Liver (tissue), 9 donors: ENCODE measurements around the gene RNF133. TPM values are rescaled to one million over a fixed set of nuclear protein-coding genes. Genes with fewer than 3 reads are reported as not detected.
"Not testable (repeated sequence)": the region's sequence is repeated elsewhere in the genome, so short reads cannot be mapped to it uniquely, and the experiment has no call there.

Source experiments
- DNase-seq: peaks from one replicate; pipeline ENCODE4 v3.0.0-alpha.2; 2017; ENCODE audit warnings: low spot score
- H3K27ac ChIP-seq, 2 donors: one replicate each; pipeline ENCODE4 v1.7.0; 2013; ENCODE audit warnings: inconsistent platforms in 2 of 2, low read length in 2 of 2, control low read depth in 1 of 2, low read depth in 1 of 2, mild to moderate bottlenecking in 1 of 2
- H3K27me3 ChIP-seq, 4 donors: one replicate each; pipeline versions ENCODE4 v1.6.1 to v1.7.0; 2013; ENCODE audit warnings: low read length in 3 of 4, inconsistent platforms in 1 of 4, mild to moderate bottlenecking in 1 of 4, moderate library complexity in 1 of 4; ENCODE audit not compliant: control insufficient read depth in 4 of 4, insufficient read depth in 4 of 4
- H3K36me3 ChIP-seq, 4 donors: one replicate each; pipeline versions ENCODE4 v1.6.1 to v1.7.0; 2013; ENCODE audit warnings: low read length in 3 of 4, mild to moderate bottlenecking in 3 of 4, low read depth in 1 of 4, moderate library complexity in 1 of 4; ENCODE audit not compliant: control insufficient read depth in 4 of 4, insufficient read depth in 3 of 4
- H3K4me1 ChIP-seq, 4 donors: one replicate each; pipeline versions ENCODE4 v1.6.1 to v1.7.0; 2013; ENCODE audit warnings: low read length in 3 of 4, mild to moderate bottlenecking in 3 of 4, moderate library complexity in 1 of 4; ENCODE audit not compliant: control insufficient read depth in 4 of 4, insufficient read depth in 4 of 4
- H3K4me3 ChIP-seq, 3 donors: one replicate each; pipeline versions ENCODE4 v1.6.1 to v1.7.0; 2013; ENCODE audit warnings: low read length in 3 of 3, control low read depth in 1 of 3, low read depth in 1 of 3, mild to moderate bottlenecking in 1 of 3
- H3K9ac ChIP-seq, 2 donors: one replicate each; pipeline ENCODE4 v1.7.0; 2013; ENCODE audit warnings: low read length in 2 of 2, mild to moderate bottlenecking in 2 of 2, moderate library complexity in 2 of 2, control low read depth in 1 of 2, low read depth in 1 of 2
- H3K9me3 ChIP-seq, 4 donors: one replicate each; pipeline versions ENCODE4 v1.6.1 to v1.7.0; 2013; ENCODE audit warnings: low read length in 3 of 4; ENCODE audit not compliant: control insufficient read depth in 4 of 4
- FOXA1 ChIP-seq: IDR thresholded peaks from 2 replicates; pipeline ENCODE4 v1.6.1; 2016; ENCODE audit warnings: antibody characterized with exemption
- GABPA ChIP-seq, 2 donors: IDR thresholded peaks in 1 of 2; conservative IDR thresholded peaks in 1 of 2; 2 replicates each; pipeline ENCODE4 v1.6.1; 2016; ENCODE audit warnings: antibody characterized with exemption in 2 of 2, mild to moderate bottlenecking in 1 of 2, moderate library complexity in 1 of 2
- HNF4G ChIP-seq: IDR thresholded peaks from 2 replicates; pipeline ENCODE4 v1.6.1; 2016; ENCODE audit warnings: antibody characterized with exemption
- JUND ChIP-seq, 2 donors: IDR thresholded peaks; 2 replicates each; pipeline ENCODE4 v1.6.1; 2016; ENCODE audit warnings: antibody characterized with exemption in 2 of 2
- NR2F2 ChIP-seq: IDR thresholded peaks from 2 replicates; pipeline ENCODE4 v1.6.1; 2016; ENCODE audit warnings: antibody characterized with exemption
- RXRA ChIP-seq, 2 donors: IDR thresholded peaks; 2 replicates each; pipeline ENCODE4 v1.6.1; 2017 to 2018; ENCODE audit warnings: antibody characterized with exemption in 2 of 2, mild to moderate bottlenecking in 1 of 2
- SP1 ChIP-seq: IDR thresholded peaks from 2 replicates; pipeline ENCODE4 v1.6.1; 2018; ENCODE audit warnings: antibody characterized with exemption, mild to moderate bottlenecking
- TAF1 ChIP-seq: conservative IDR thresholded peaks from 2 replicates; pipeline ENCODE4 v1.6.1; 2016; ENCODE audit warnings: antibody characterized with exemption, mild to moderate bottlenecking
- WGBS: extraction: QIAGEN DNeasy Blood & Tissue Kit; methylation state at CpG from one replicate; pipeline ENCODE4 v1.1.7; 2013; 5-methylcytosine and 5-hydroxymethylcytosine counted together
- polyA plus RNA-seq, 2 donors: library from polyadenylated mRNA; stranded (reverse) in 1 of 2; unstranded in 1 of 2; fragments of 200-250 nt in 1 of 2; fragments of >200 nt in 1 of 2; fragmentation: Nextera tagmentation in 1 of 2; extraction: Ambion mirVana in 1 of 2; gene quantifications; one replicate each; pipeline versions ENCODE4 v1.2.1 to v1.2.3, GENCODE V29; 2013 to 2015
- total RNA-seq, 2 donors: library from RNA; depleted of rRNA; stranded (reverse); fragments of >200 nt; gene quantifications; one replicate each; pipeline ENCODE4 v1.2.3, GENCODE V29; 2014
- TF ChIP-seq, protein P1 (sequence below): IDR thresholded peaks from 2 replicates; pipeline ENCODE4 v1.6.1; 2016; ENCODE audit warnings: antibody characterized with exemption, mild to moderate bottlenecking
- TF ChIP-seq, protein P2 (sequence below): IDR thresholded peaks from 2 replicates; pipeline ENCODE4 v1.6.1; 2016; ENCODE audit warnings: antibody characterized with exemption
- TF ChIP-seq, protein P3 (sequence below): IDR thresholded peaks from 2 replicates; pipeline ENCODE4 v1.6.1; 2016; ENCODE audit warnings: antibody characterized with exemption
- TF ChIP-seq, protein P4 (sequence below): fragments of 150-350 bp; IDR thresholded peaks from 2 replicates; pipeline ENCODE4 v1.5.1; 2017; ENCODE audit warnings: improper control_type of control experiment, low read depth, low read length; ENCODE audit not compliant: missing input control
- TF ChIP-seq, protein P5 (sequence below): IDR thresholded peaks from 2 replicates; pipeline ENCODE4 v1.6.1; 2016; ENCODE audit warnings: antibody characterized with exemption
- donor health status: healthy.
- donor health status: healthy.
- donor health status: healthy.
- donor health status: healthy.
- donor health status: healthy.

Gene RNF133
- total and polyA plus RNA-seq, 4 donors, result 0.14 to 2.8 TPM; not detected in 2

DNA sequence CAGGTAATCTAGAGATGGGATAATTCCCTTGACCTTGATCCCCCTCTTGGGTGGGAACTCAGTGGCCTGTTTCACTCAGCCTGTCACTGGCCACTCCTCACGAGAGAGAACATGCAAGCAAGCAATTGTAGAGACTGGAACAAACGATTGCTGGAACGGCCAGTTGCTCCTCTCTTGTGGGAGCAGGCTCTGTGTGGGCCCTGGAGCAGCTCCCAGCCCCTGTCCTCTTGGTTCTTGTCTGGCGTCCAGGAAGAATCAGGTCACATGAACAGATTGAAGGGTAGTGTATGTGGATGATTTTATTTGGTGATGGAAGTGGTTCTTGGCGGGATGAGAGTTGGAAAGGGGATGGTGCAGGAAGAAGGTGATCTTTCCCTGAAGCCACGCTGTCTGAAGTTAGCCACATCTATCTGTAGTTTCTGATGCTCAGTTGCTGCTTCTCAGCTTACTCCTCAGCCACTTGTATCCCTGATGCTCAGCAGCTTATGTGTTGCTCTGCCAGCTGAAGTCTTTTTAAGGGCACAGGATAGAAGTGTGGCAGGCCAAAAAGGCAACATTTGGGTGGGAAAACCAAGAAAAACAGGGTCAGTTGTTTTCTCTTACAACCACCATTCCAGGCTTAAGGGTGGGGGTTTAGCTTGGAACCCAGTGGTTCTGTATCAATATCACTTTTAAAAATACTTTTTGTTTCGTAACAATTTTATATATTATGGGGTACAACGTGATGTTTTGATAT lies 15.9 kb downstream of the RNF133 start:
- no peaks in the 10 kb centered on the region for H3K27me3 ChIP-seq
- WGBS, result 91% methylated on average over 8 of the region's 8 CpGs
- no peaks in the 10 kb centered on the region for H3K9me3 ChIP-seq
- no peak for TF ChIP-seq GABPA (IDR thresholded peaks at IDR 0.05 in 1 of 2, conservative IDR thresholded peaks at IDR 0.05 in 1 of 2)
- no peak for TF ChIP-seq FOXA1
- TF ChIP-seq SP1, result no peak
- no peaks in the 10 kb centered on the region for H3K36me3 ChIP-seq
- no peak for DNase-seq
- H3K4me3 ChIP-seq, result no peak overlapping the region
- H3K4me1 ChIP-seq, result peaks cover 0 to 3% (median 0%) of the 10 kb centered on the region in 4 donors
- H3K9ac ChIP-seq, result no peak overlapping the region
- no peak overlapping the region for H3K27ac ChIP-seq

DNA sequence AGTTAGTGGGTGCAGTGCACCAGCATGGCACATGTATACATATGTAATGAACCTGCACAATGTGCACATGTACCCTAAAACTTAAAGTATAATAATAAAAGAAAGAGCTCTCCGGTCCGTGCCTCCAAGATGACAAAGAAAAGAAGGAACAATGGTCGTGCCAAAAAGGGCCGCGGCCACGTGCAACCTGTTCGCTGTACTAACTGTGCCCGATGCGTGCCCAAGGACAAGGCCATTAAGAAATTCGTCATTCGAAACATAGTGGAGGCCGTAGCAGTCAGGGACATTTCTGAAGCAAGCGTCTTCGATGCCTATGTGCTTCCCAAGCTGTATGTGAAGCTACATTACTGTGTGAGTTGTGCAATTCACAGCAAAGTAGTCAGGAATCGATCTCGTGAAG lies 17.7 kb downstream of the RNF133 start:
- not testable (repeated sequence) for DNase-seq, H3K36me3 ChIP-seq, H3K4me3 ChIP-seq, H3K9me3 ChIP-seq, H3K27ac ChIP-seq, H3K4me1 ChIP-seq, H3K9ac ChIP-seq, H3K27me3 ChIP-seq
- 97% methylated on average over 16 of the region's 16 CpGs for WGBS

DNA sequence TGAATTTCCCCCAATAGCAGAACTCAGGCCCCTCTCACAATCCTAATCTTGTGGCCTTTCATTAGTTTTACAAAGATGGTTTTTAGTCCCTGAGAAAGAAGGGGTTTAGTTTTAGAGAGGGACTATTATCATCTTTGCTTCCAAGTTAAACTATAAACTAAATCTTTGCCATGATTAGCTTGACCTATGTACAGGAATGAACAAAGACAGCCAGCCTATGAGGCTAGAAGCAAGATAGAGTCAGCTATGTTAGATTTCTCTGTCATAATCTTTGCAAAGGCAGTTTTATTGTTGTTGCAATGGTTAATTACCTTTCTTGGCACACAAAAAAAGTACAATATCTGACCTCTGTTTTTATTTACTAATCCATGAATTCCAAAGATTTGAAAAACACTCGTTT lies 19.1 kb downstream of the RNF133 start:
- H3K9ac ChIP-seq, result no peak overlapping the region
- WGBS, result 33% methylated on average over 1 of the region's 1 CpG
- no peaks in the 10 kb centered on the region for H3K27me3 ChIP-seq
- TF ChIP-seq RXRA (IDR thresholded peaks at IDR 0.05) (no peak), NR2F2 (no peak), SP1 (no peak), JUND (IDR thresholded peaks at IDR 0.05) (no peak), TAF1 (no peak), HNF4G (no peak)
- TF ChIP-seq, protein P1, sequence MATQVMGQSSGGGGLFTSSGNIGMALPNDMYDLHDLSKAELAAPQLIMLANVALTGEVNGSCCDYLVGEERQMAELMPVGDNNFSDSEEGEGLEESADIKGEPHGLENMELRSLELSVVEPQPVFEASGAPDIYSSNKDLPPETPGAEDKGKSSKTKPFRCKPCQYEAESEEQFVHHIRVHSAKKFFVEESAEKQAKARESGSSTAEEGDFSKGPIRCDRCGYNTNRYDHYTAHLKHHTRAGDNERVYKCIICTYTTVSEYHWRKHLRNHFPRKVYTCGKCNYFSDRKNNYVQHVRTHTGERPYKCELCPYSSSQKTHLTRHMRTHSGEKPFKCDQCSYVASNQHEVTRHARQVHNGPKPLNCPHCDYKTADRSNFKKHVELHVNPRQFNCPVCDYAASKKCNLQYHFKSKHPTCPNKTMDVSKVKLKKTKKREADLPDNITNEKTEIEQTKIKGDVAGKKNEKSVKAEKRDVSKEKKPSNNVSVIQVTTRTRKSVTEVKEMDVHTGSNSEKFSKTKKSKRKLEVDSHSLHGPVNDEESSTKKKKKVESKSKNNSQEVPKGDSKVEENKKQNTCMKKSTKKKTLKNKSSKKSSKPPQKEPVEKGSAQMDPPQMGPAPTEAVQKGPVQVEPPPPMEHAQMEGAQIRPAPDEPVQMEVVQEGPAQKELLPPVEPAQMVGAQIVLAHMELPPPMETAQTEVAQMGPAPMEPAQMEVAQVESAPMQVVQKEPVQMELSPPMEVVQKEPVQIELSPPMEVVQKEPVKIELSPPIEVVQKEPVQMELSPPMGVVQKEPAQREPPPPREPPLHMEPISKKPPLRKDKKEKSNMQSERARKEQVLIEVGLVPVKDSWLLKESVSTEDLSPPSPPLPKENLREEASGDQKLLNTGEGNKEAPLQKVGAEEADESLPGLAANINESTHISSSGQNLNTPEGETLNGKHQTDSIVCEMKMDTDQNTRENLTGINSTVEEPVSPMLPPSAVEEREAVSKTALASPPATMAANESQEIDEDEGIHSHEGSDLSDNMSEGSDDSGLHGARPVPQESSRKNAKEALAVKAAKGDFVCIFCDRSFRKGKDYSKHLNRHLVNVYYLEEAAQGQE, result no peak
- TF ChIP-seq, protein P2, sequence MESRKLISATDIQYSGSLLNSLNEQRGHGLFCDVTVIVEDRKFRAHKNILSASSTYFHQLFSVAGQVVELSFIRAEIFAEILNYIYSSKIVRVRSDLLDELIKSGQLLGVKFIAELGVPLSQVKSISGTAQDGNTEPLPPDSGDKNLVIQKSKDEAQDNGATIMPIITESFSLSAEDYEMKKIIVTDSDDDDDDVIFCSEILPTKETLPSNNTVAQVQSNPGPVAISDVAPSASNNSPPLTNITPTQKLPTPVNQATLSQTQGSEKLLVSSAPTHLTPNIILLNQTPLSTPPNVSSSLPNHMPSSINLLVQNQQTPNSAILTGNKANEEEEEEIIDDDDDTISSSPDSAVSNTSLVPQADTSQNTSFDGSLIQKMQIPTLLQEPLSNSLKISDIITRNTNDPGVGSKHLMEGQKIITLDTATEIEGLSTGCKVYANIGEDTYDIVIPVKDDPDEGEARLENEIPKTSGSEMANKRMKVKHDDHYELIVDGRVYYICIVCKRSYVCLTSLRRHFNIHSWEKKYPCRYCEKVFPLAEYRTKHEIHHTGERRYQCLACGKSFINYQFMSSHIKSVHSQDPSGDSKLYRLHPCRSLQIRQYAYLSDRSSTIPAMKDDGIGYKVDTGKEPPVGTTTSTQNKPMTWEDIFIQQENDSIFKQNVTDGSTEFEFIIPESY, result no peak
- TF ChIP-seq, protein P3, sequence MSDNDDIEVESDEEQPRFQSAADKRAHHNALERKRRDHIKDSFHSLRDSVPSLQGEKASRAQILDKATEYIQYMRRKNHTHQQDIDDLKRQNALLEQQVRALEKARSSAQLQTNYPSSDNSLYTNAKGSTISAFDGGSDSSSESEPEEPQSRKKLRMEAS, result no peak
- TF ChIP-seq, protein P4, sequence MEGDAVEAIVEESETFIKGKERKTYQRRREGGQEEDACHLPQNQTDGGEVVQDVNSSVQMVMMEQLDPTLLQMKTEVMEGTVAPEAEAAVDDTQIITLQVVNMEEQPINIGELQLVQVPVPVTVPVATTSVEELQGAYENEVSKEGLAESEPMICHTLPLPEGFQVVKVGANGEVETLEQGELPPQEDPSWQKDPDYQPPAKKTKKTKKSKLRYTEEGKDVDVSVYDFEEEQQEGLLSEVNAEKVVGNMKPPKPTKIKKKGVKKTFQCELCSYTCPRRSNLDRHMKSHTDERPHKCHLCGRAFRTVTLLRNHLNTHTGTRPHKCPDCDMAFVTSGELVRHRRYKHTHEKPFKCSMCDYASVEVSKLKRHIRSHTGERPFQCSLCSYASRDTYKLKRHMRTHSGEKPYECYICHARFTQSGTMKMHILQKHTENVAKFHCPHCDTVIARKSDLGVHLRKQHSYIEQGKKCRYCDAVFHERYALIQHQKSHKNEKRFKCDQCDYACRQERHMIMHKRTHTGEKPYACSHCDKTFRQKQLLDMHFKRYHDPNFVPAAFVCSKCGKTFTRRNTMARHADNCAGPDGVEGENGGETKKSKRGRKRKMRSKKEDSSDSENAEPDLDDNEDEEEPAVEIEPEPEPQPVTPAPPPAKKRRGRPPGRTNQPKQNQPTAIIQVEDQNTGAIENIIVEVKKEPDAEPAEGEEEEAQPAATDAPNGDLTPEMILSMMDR, result no peak
- TF ChIP-seq, protein P5, sequence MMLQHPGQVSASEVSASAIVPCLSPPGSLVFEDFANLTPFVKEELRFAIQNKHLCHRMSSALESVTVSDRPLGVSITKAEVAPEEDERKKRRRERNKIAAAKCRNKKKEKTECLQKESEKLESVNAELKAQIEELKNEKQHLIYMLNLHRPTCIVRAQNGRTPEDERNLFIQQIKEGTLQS, result no peak
- H3K27ac ChIP-seq, result no peak overlapping the region
- no peak for DNase-seq
- H3K4me3 ChIP-seq, result no peak overlapping the region
- H3K36me3 ChIP-seq, result no peaks in the 10 kb centered on the region
- H3K4me1 ChIP-seq, result peaks cover 0 to 3% (median 0%) of the 10 kb centered on the region in 4 donors
- H3K9me3 ChIP-seq, result no peaks in the 10 kb centered on the region
